HG02870 (cell line): ENCODE measurements around the gene PTTG1IP2.
"Not testable (repeated sequence)": the region's sequence is repeated elsewhere in the genome, so short reads cannot be mapped to it uniquely, and the experiment has no call there.

Experiments
- ATAC-seq: cut with Tn5 transposase; IDR thresholded peaks from one replicate; pipeline ENCODE4 v1.9.1; 2021; ENCODE audit warnings: mild to moderate bottlenecking, moderate library complexity; ENCODE audit not compliant: unreplicated experiment

Gene PTTG1IP2

GRCh38 chr7:90469554-90469953 is at the start of gene PTTG1IP2:
Gene PTTG1IP2, plus strand, starts transcription at chr7:90469639. Its CDS starts 148 bp downstream, at chr7:90469787.
- no peak for ATAC-seq

- ATAC-seq, result no peak
Measured at GRCh38 chr7:90421651-90422050, 47.8 kb upstream of the PTTG1IP2 start.

- peak; percentile 98 for ATAC-seq
Measured at GRCh38 chr7:90424720-90425119, 44.7 kb upstream of the PTTG1IP2 start.

DNA sequence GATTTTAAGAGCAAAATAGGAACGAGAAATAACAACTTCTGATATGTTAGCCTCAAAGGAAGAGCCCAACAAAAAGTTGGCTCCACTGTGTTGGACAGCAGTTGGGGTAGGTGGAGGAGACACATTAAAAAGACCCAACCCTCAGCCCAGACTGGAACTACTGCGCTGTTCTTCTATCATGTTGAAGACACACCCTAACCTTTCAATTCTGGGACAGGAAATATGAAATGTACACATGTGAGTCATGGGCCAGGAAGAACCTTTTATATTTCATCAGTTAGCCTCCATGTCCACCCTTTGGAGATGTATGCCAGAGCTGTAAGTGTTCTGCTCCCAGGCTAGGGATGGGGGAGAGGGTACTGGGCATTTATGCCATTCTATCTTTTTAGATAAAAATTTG is 44.1 kb upstream of the PTTG1IP2 start:
- no peak for ATAC-seq

DNA sequence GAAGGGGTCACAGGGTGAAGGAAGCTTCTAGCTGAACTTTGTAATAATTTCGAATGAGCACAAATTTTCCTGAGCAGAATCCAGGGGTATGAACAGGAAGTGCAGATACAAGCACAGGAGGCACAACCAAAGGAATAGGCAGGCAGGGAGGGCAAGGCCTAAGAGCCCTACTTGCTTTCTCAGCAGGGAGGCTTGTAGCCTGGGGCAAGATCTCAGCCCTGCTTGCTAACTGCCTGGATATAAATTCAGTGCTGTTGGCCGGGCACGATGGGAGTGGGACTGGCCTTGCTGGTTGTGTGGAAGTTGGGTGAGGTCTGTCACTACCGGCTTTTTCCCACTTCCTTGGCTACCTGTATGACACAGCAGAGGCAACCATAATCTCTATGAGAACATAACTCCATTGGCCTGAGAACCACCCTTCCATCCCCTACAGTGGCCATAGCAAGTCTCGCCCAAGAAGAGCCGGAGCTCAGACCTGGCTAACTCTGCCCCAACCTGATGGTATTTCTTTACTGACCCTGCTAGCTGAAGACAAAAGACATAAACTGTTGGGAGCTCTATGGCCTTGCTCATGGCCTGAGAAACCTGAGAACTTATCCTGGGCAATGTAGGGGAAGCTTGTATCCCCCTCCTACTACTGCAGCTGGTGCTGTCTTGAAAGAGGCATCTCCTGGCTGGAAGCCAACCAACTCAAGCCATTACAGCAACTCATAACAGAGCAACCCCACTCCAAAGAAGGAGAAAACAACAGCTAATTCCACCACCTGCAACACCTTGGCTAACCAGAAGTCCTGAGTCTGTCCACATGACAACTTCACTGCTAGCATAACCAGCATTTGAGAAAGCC is 38.6 kb upstream of the PTTG1IP2 start:
- ATAC-seq, result no peak

- ATAC-seq, result no peak
Measured at GRCh38 chr7:90432752-90433151, 36.7 kb upstream of the PTTG1IP2 start.

GRCh38 chr7:90433221-90433620 is 36.2 kb upstream of the PTTG1IP2 start:
- ATAC-seq, result no peak

GRCh38 chr7:90445633-90446032 is 23.8 kb upstream of the PTTG1IP2 start:
- no peak for ATAC-seq

DNA sequence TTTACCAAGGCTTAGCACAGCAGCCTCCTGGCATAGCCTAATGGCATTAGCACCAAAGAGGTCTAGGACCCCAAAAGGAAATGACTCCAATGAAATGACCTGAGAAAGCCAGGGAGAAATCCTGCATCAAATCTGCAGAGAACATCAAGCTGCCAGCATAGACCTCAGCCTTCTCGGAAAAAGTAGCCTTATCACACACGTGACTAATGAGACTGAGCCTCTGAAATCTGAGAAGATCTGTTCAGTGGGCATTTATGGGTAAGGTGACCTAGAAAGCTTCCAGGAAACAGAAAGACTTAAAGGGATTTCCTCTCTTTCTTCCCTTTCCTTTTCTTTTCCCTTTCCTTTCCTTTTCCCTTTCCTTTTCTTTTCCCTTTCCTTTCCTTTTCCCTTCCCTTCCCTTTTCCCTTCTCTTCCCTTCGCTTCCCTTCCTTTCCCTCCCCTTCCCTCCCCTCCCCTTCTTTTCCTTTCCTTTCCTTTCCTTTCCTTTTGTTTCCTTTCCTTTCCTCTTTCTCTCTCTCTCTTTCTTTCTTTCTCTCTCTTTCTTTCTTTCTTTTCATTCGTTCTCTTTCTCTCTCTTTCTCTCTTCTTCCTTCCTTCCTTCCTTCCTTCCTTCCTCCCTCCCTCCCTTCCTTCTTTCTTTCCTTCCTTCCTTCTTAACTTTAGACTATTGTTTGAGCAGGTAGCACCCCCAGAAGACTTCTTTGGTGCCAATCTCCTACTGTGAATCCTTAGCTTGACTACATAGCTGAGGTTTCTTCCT is 23.1 kb upstream of the PTTG1IP2 start:
- ATAC-seq, result no peak

DNA sequence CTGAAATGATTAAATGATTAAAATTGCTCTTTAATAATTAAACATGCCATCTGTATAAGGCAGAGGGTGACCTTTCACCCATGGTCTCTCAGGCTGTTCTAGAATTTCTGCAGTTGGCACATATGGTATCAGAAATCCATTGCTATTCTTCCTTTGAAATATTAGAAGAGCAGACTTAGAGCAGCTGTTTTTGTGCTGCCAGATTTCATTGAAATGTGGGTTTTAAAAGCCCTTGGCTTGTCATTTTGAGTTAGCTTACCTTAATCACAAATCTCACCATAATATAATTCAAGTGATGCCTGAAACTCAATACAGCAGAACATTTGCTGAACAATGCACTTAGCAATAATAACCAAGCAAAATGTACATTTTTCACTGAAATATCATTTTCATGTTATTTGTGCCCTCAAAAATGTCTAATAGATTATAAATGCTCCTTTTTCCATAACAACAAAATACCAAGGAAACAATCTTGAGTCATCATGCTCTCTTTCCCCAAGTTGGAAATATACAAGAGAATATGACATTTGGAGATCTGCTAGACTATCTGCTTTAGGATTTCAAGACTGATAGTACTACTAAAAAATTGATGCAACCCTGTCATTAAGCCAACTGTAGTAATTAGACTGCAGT is 16.1 kb upstream of the PTTG1IP2 start:
- no peak for ATAC-seq

- no peak for ATAC-seq
Measured at GRCh38 chr7:90453931-90454330, 15.5 kb upstream of the PTTG1IP2 start.

GRCh38 chr7:90455163-90456030 is 14.0 kb upstream of the PTTG1IP2 start:
- ATAC-seq, result peak; percentile 91

GRCh38 chr7:90458104-90458503 is 11.3 kb upstream of the PTTG1IP2 start:
- no peak for ATAC-seq

DNA sequence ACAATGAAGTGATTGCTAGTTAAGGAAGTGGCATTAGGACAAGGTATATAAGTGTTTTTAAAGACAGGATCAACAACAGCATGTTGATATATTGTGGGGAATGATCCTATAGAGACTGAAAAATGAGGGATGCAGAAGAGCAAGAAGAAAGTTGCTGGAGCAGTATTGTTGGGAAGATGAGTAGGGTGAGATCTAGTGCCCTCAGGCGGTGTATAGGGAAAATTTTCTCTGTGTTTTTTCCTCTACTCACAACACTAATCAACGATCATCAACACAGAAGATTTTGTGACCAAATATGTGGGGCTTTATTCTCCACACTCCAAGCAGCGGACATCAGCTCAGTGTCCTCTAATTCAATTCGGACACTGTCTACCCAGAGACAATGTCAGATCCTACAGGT is 9.6 kb upstream of the PTTG1IP2 start:
- no peak for ATAC-seq

- ATAC-seq, result no peak
Measured at GRCh38 chr7:90461219-90461618, 8.2 kb upstream of the PTTG1IP2 start.

GRCh38 chr7:90463151-90463628 is 6.2 kb upstream of the PTTG1IP2 start:
- not testable (repeated sequence) for ATAC-seq

DNA sequence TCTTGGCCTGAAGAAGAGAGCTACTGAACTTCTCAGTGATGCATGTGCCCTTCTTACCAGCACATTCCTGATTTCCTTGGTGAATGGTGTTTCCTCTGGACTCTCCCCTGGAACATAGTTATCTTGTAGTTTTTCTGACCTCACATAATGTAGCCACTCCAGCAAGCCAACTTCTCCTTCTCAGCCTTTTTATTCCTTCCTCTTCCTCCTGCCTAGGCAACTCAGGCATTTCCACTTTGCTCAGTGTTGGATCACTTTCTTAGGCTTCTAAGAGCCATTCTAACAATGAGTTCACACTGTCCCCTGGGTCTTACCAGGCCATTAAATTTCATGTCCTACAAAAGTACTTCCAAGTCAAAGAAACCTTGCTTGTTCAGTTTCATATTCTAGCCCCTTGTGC is 3.6 kb upstream of the PTTG1IP2 start:
- ATAC-seq, result no peak

DNA sequence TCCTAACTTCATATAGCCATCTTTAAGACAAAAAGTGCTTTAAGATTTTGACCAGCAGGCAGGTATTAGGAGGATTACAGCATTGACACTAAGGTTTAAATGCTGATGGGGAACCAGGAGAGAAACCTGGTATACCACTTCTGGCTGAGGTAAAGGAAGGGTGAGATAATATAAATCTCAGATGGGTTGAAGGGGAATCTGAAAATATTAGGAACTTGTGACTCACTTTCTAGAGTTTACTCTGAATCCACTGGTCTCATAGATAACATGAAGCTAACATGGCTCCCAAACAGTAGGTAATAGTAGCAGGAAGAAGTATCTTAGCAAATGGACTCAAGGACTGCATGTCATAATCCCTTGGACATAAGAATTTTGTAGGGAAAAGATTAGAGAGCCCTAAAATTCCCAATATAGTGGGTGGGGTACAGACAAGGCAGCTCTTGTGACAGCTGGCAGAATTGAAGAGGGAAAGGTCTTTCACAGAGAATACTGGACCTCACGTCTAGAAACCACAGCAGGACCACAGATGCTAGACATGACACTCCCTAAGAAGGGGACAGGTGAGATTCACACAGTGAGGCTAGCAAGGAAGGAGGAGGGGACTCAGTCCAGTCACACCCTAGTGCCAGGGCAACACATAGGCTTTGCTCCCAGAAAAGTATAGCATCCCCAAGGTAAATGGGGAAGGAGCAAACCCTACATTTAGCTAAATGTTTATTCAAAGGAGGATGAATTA is 3.5 kb downstream of the PTTG1IP2 start:
- ATAC-seq, result no peak

- ATAC-seq, result no peak
Measured at GRCh38 chr7:90473814-90474213, 4.4 kb downstream of the PTTG1IP2 start.
